HepG2 (cell line): ENCODE results near the gene EPB41. TPM values are rescaled to one million over a fixed set of nuclear protein-coding genes. Genes with fewer than 3 reads are reported as not detected.

ENCODE experiments used
- ATAC-seq: fragments of 200-7000 bp; cut with Tn5 transposase; 3 replicates; pipeline ENCODE4 v1.9.1; 2020; ENCODE audit warnings: mild to moderate bottlenecking, moderate library complexity
- BruUV-seq: library from RNA; stranded (reverse); fragments of 400-500 nt; replicated peaks from 2 replicates; lab custom pipeline; 2021; lab: Mats Ljungman, UMichigan
- CTCF ChIA-PET: fragments of 300-600 bp; formaldehyde crosslinking; extraction: SDS; loops from one replicate; lab custom pipeline; 2021; ENCODE audit warnings: low total read pairs, inconsistent platforms, low intra/inter-chr PET ratio; lab: Yijun Ruan, JAX
- POLR2A ChIA-PET: fragments of 350-600 bp; sonication (Branson Sonifier 250); formaldehyde crosslinking; loops from one replicate; lab custom pipeline; 2020; ENCODE audit warnings: antibody characterized with exemption, inconsistent platforms; lab: Yijun Ruan, JAX
- DNase-seq: peaks from one replicate; pipeline ENCODE4 v3.0.0-alpha.2; 2015; ENCODE audit warnings: low spot score
- FAIRE-seq: peaks from 3 replicates; lab custom pipeline; 2011; peaks lifted over from hg19 to GRCh38; lab: Jason Lieb, UNC
- H2AFZ ChIP-seq: one replicate; pipeline ENCODE4 v1.6.1; 2011; ENCODE audit warnings: low read length, inconsistent platforms
- H3K27ac ChIP-seq: fragments of 300-600 bp; 3 replicates; pipeline ENCODE4 v1.8.0; 2011; ENCODE audit warnings: mixed run types, mild to moderate bottlenecking, mixed read lengths, low read length, inconsistent platforms; ENCODE audit not compliant: insufficient read depth; ENCODE audit errors: extremely low read length
- H3K27me3 ChIP-seq, 2 experiments: fragments of 200-600 bp in 1 of 2; 2 replicates in 1 of 2; 3 replicates in 1 of 2; pipeline versions ENCODE4 v1.6.0 to v1.8.0; 2011; ENCODE audit warnings: low read length in 2 of 2, mild to moderate bottlenecking in 2 of 2, moderate library complexity in 2 of 2, inconsistent platforms in 1 of 2; ENCODE audit not compliant: insufficient read depth in 2 of 2, control insufficient read depth in 1 of 2
- H3K36me3 ChIP-seq, 2 experiments: fragments of 200-600 bp in 1 of 2; replicated peaks in 1 of 2; 2 replicates in 1 of 2; 3 replicates in 1 of 2; pipeline versions ENCODE4 v1.5.1 to v1.8.0; 2011; ENCODE audit warnings: low read length in 2 of 2, inconsistent platforms in 1 of 2; ENCODE audit not compliant: insufficient read depth in 2 of 2, control insufficient read depth in 1 of 2
- H3K4me1 ChIP-seq: 2 replicates; pipeline ENCODE4 v1.5.1; 2012; ENCODE audit warnings: low read length, inconsistent platforms; ENCODE audit not compliant: insufficient read depth
- H3K4me2 ChIP-seq: 2 replicates; pipeline ENCODE4 v1.6.0; 2011; ENCODE audit warnings: low read depth, low read length, inconsistent platforms
- H3K4me3 ChIP-seq, 3 experiments: fragments of 200-600 bp in 1 of 3; sonication (generic), shearing (Covaris generic) in 1 of 3; replicated peaks in 1 of 3; 2 replicates each; pipeline ENCODE4 v1.5.1; 2011 to 2016; ENCODE audit warnings: low read length in 3 of 3, inconsistent platforms in 2 of 3, low read depth in 2 of 3, mild to moderate bottlenecking in 2 of 3, control low read depth in 1 of 3, mixed read lengths in 1 of 3; ENCODE audit not compliant: insufficient read depth in 1 of 3
- H3K79me2 ChIP-seq: one replicate; pipeline ENCODE4 v1.6.1; 2011; ENCODE audit warnings: low read length, inconsistent platforms; ENCODE audit not compliant: insufficient read depth
- H3K9ac ChIP-seq: 2 replicates; pipeline ENCODE4 v1.6.0; 2011; ENCODE audit warnings: mild to moderate bottlenecking, low read depth, low read length, inconsistent platforms; ENCODE audit not compliant: insufficient read depth
- H3K9me3 ChIP-seq: 2 replicates; pipeline ENCODE4 v1.5.1; 2012; ENCODE audit warnings: mild to moderate bottlenecking, low read length
- H4K20me1 ChIP-seq: 2 replicates; pipeline ENCODE4 v1.6.0; 2011; ENCODE audit warnings: inconsistent platforms, mild to moderate bottlenecking, low read length, moderate library complexity; ENCODE audit not compliant: insufficient read depth
- CENPT ChIP-seq: sonication (generic); formaldehyde crosslinking; IDR thresholded peaks from 2 replicates; pipeline ENCODE4 v1.8.0; 2022; ENCODE audit warnings: low read depth, mild to moderate bottlenecking, moderate library complexity, missing genetic modification reagents
- KDM3A ChIP-seq: IDR thresholded peaks from 2 replicates; pipeline ENCODE4 v1.6.1; 2018; ENCODE audit warnings: low read depth, missing compliant biosample characterization
- KMT2B ChIP-seq: IDR thresholded peaks from 2 replicates; pipeline ENCODE4 v1.6.1; 2016; ENCODE audit warnings: missing genetic modification reagents, missing compliant biosample characterization
- MTA1 ChIP-seq: sonication (generic); formaldehyde crosslinking; IDR thresholded peaks from 2 replicates; pipeline ENCODE4 v1.4.0; 2020; ENCODE audit warnings: missing genetic modification reagents, mild to moderate bottlenecking, borderline replicate concordance
- NR2F6 ChIP-seq, 2 experiments: IDR thresholded peaks; 2 replicates each; pipeline ENCODE4 v1.6.1; 2016; ENCODE audit warnings: antibody characterized with exemption in 1 of 2, mild to moderate bottlenecking in 1 of 2
- PHF5A ChIP-seq: IDR thresholded peaks from one replicate; pipeline ENCODE4 v1.6.1; 2018; ENCODE audit warnings: low read depth, missing genetic modification reagents; ENCODE audit not compliant: unreplicated experiment
- RFX3 ChIP-seq: IDR thresholded peaks from 2 replicates; pipeline ENCODE4 v1.6.1; 2016; ENCODE audit warnings: missing biosample characterization, missing genetic modification reagents
- SRY ChIP-seq: sonication (generic); formaldehyde crosslinking; IDR thresholded peaks from 2 replicates; pipeline ENCODE4 v1.8.0; 2022; ENCODE audit warnings: mild to moderate bottlenecking, missing genetic modification reagents
- ZNF33A ChIP-seq: sonication (generic); formaldehyde crosslinking; IDR thresholded peaks from 2 replicates; pipeline ENCODE4 v1.5.1; 2020; ENCODE audit warnings: missing genetic modification reagents, mild to moderate bottlenecking, moderate library complexity, borderline replicate concordance
- ZNF33B ChIP-seq: sonication (generic); formaldehyde crosslinking; IDR thresholded peaks from 2 replicates; pipeline ENCODE4 v1.5.1; 2020; ENCODE audit warnings: mild to moderate bottlenecking, missing genetic modification reagents
- WGBS: methylation state at CpG from one replicate; pipeline ENCODE4 v1.1.6; 2017; ENCODE audit warnings: low lambda C conversion rate; 5-methylcytosine and 5-hydroxymethylcytosine counted together
- in situ Hi-C: cut with HindIII; loops from 2 replicates; pipeline ENCODE4 v1.10.0; 2017; ENCODE audit warnings: low pct_unique_long_range_greater_than_20kb; ENCODE audit not compliant: extremely low pct_ligation_motif_present
- intact Hi-C: fragments of 100-400 bp; cut with micrococcal nuclease; formaldehyde crosslinking; loops from one replicate; pipeline ENCODE4 v1.10.0; 2022; ENCODE audit not compliant: unreplicated experiment
- polyA plus RNA-seq, 8 experiments: library from polyadenylated mRNA; depleted of rRNA in 3 of 8; stranded (reverse) in 7 of 8; unstranded in 1 of 8; fragments of >200 nt; fragmentation: Illumina TruSeq in 4 of 8; extraction: Trizol in 4 of 8; gene quantifications; 2 replicates each; pipeline versions ENCODE4 v1.2.1 to v1.2.3, GENCODE V29; 2011 to 2016; ENCODE audit warnings: low read depth in 4 of 8, missing spikeins in 1 of 8, mixed read lengths in 1 of 8; ENCODE audit not compliant: insufficient read depth in 1 of 8
- total RNA-seq, 5 experiments: library from RNA; depleted of rRNA; stranded (reverse); fragments of >200 nt; fragmentation: Illumina TruSeq; extraction: Trizol; gene quantifications; 2 replicates each; pipeline ENCODE4 v1.2.3, GENCODE V29; 2016; ENCODE audit warnings: low read depth in 1 of 5
- TF ChIP-seq, protein P1 (sequence below): sonication (generic); formaldehyde crosslinking; IDR thresholded peaks from 2 replicates; pipeline ENCODE4 v1.4.0; 2020; ENCODE audit warnings: missing genetic modification reagents, borderline replicate concordance
- TF ChIP-seq, protein P2 (sequence below): sonication (generic); formaldehyde crosslinking; IDR thresholded peaks from 2 replicates; pipeline ENCODE4 v1.8.1; 2023; ENCODE audit warnings: missing genetic modification reagents, inconsistent platforms, borderline replicate concordance
- TF ChIP-seq, protein P3 (sequence below): sonication (generic); formaldehyde crosslinking; IDR thresholded peaks from 2 replicates; pipeline ENCODE4 v1.4.0; 2020; ENCODE audit warnings: missing genetic modification reagents, borderline replicate concordance

EPB41 gene
- total and polyA plus RNA-seq, 2 of the 13 experiments (the other 11 are each of a cell fraction or from before 2014, with no cell fraction given) = 34.5 to 46.7 TPM

DNA sequence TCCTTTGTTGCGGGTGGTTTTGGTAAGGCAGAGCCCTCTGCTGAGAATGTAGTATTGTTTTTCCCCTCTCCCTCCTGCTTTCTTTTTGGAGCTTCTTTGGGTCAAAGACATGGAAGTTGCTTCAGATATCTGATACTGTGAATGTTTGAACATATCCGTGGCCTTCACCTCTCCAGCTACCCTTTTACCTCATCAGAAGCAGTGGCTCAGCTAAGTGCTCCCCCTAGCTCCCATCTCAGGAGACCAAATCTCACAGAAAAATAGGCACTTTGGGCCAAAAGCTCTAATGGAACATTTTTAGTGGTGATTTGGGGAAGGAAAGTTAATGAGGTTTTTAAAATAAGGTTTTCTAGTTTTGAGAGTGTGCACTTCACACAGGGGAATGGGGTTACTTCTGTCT is 203.0 kb downstream of the EPB41 start (continued):
- TF ChIP-seq, protein P1, sequence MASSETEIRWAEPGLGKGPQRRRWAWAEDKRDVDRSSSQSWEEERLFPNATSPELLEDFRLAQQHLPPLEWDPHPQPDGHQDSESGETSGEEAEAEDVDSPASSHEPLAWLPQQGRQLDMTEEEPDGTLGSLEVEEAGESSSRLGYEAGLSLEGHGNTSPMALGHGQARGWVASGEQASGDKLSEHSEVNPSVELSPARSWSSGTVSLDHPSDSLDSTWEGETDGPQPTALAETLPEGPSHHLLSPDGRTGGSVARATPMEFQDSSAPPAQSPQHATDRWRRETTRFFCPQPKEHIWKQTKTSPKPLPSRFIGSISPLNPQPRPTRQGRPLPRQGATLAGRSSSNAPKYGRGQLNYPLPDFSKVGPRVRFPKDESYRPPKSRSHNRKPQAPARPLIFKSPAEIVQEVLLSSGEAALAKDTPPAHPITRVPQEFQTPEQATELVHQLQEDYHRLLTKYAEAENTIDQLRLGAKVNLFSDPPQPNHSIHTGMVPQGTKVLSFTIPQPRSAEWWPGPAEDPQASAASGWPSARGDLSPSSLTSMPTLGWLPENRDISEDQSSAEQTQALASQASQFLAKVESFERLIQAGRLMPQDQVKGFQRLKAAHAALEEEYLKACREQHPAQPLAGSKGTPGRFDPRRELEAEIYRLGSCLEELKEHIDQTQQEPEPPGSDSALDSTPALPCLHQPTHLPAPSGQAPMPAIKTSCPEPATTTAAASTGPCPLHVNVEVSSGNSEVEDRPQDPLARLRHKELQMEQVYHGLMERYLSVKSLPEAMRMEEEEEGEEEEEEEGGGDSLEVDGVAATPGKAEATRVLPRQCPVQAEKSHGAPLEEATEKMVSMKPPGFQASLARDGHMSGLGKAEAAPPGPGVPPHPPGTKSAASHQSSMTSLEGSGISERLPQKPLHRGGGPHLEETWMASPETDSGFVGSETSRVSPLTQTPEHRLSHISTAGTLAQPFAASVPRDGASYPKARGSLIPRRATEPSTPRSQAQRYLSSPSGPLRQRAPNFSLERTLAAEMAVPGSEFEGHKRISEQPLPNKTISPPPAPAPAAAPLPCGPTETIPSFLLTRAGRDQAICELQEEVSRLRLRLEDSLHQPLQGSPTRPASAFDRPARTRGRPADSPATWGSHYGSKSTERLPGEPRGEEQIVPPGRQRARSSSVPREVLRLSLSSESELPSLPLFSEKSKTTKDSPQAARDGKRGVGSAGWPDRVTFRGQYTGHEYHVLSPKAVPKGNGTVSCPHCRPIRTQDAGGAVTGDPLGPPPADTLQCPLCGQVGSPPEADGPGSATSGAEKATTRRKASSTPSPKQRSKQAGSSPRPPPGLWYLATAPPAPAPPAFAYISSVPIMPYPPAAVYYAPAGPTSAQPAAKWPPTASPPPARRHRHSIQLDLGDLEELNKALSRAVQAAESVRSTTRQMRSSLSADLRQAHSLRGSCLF (CRISPR knock-in tag) = no peak
- TF ChIP-seq MTA1 = no peak
- peak; percentile 36; the same call in 1 of the 2 replicates for TF ChIP-seq NR2F6 (IDR thresholded peaks at IDR 0.05)
- TF ChIP-seq NR2F6 (CRISPR knock-in tag; IDR thresholded peaks at IDR 0.05) = peak; percentile 45; the same call in 1 of the 2 replicates

DNA sequence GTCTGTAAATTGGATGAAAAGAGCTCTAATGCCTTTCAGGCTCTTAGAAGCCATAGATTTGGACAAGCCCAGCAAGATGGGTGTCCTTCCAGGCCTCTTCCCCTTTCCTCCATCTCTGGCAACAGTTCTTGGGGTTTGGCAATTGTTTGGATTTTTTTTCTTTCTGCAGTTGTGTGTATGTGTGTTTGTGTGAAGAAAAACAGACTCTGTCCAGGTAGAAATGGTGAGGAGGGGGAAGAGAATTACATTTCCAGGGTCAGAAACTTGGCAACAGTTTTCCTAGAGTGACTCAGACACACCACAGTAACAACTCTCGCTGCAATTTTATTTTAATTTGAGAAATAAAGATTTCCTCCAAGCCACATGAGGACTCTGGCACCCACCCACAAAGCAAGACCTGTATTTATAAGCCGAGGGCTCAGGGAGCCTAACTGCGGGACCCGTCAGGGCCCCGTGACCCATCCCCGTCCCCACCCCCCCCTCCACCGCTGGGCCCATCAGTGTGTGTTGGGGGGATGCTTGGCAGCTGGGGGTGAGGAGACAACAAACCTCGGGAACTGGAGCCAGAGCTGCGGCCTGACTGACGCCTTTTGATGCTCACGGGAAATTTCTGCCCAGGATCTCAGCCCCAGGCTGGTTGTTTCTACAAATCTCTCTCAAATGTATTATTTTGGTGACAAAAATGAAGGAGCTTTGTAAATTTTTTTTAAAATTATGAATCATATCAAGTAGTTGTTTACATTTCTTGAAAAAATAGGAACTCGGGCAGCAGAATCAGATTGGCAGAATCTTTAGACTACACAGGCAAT is 205.0 kb downstream of the EPB41 start:
- ChIA-PET CTCF (no interaction called here), POLR2A (no interaction called here)
- Histone ChIP-seq H3K4me1 (peaks cover 11% of the 10 kb centered on the region), H2AFZ (no peak overlapping the region), H3K4me2 (no peak overlapping the region), H3K79me2 (no peaks in the 10 kb centered on the region), H3K9ac (no peak overlapping the region), H3K27ac (no peak overlapping the region), H4K20me1 (no peaks in the 10 kb centered on the region), H3K36me3 (peaks cover 10 to 13% of the 10 kb centered on the region in 2 experiments), H3K4me3 (no peak overlapping the region), H3K27me3 (no peaks in the 10 kb centered on the region), H3K9me3 (no peaks in the 10 kb centered on the region)
- intact Hi-C loops = no loop called here
- in situ Hi-C loops = no loop called here
- no TSS peak for BruUV-seq
- 94% methylated on average over 12 of the region's 12 CpGs for WGBS
- FAIRE-seq (no peak), DNase-seq (no peak), ATAC-seq (no peak)
- TF ChIP-seq, protein P2, sequence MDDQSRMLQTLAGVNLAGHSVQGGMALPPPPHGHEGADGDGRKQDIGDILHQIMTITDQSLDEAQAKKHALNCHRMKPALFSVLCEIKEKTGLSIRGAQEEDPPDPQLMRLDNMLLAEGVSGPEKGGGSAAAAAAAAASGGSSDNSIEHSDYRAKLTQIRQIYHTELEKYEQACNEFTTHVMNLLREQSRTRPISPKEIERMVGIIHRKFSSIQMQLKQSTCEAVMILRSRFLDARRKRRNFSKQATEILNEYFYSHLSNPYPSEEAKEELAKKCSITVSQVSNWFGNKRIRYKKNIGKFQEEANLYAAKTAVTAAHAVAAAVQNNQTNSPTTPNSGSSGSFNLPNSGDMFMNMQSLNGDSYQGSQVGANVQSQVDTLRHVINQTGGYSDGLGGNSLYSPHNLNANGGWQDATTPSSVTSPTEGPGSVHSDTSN = no peak
- TF ChIP-seq CENPT (CRISPR knock-in tag) (no peak), PHF5A (CRISPR knock-in tag) (no peak), KMT2B (CRISPR knock-in tag) (no peak), RFX3 (no peak), KDM3A (CRISPR knock-in tag) (no peak), ZNF33A (CRISPR knock-in tag) (no peak), ZNF33B (CRISPR knock-in tag) (no peak), SRY (CRISPR knock-in tag) (no peak)
- TF ChIP-seq, protein P3, sequence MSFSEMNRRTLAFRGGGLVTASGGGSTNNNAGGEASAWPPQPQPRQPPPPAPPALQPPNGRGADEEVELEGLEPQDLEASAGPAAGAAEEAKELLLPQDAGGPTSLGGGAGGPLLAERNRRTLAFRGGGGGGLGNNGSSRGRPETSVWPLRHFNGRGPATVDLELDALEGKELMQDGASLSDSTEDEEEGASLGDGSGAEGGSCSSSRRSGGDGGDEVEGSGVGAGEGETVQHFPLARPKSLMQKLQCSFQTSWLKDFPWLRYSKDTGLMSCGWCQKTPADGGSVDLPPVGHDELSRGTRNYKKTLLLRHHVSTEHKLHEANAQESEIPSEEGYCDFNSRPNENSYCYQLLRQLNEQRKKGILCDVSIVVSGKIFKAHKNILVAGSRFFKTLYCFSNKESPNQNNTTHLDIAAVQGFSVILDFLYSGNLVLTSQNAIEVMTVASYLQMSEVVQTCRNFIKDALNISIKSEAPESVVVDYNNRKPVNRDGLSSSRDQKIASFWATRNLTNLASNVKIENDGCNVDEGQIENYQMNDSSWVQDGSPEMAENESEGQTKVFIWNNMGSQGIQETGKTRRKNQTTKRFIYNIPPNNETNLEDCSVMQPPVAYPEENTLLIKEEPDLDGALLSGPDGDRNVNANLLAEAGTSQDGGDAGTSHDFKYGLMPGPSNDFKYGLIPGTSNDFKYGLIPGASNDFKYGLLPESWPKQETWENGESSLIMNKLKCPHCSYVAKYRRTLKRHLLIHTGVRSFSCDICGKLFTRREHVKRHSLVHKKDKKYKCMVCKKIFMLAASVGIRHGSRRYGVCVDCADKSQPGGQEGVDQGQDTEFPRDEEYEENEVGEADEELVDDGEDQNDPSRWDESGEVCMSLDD (CRISPR knock-in tag) = no peak
